Measurements from ENCODE around the gene EMILIN1.

Gene EMILIN1

DNA sequence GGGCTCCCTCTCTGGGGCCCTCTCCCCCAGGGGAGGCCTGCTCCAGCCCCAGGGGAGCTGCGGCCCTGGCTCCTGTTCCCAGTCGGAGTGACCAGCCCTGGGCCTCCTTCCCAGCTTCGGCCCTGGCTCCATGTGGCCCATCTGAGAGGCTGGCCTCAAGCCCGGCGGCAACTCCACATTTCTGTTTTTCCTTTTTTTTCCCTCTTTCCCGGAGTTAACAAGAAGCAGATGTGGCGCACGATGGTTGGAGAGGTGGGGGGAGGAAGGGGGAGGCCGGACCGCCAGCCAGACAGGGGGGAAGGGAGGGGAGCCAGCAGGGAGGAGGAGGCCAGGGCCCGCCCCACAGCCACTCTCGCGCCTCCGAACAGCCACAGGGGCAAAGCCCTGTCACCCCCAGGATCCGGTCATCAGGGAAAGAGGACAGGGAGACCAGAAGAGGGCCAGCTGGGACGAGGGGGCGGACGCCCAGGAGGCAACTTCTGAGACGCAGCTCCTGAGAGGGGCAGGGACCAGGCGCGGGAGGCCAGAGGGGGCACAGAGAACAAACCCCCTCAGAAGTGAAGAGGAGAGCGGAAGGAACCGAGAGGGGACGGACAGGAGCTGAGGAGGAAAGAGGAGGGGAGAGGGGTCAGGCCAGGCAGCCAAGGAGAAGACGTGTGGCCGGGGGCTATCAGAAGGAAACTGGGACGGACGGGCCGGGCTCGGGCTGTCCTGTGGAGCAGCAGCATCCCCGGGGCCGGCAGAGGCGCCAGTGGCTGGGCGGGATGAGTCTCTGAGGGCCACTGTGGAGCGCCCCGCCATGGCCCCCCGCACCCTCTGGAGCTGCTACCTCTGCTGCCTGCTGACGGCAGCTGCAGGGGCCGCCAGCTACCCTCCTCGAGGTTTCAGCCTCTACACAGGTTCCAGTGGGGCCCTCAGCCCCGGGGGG lies at the start of gene EMILIN1:
Gene EMILIN1 (plus strand): TSS at position 349 of the 928 bp plus-strand sequence. CDS start 451 bp downstream, at position 800.
- DNase-seq (ENCODE audit: low read depth in 2 of 2): no peak

DNA sequence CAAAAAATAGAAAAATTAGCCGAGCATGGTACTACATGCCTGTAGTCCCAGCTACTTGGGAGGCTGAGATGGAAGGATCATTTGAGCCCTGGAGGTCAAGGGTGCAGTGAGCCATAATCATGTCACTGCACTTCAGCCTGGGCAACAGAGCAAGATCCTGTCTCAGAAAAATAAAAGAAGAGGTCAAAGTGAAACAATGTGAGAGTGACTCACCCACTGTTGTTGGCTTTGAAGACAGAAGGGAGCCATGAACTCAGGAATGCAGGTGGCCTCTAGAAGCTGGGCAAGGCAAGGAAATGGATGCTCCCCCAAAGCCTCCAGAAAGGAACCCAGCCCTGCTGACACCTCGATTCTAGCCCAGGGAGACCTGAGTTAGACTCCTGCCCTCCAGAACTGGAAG lies 49.4 kb upstream of the EMILIN1 start:
- DNase-seq (ENCODE audit: low read depth in 2 of 2): no peak

DNA sequence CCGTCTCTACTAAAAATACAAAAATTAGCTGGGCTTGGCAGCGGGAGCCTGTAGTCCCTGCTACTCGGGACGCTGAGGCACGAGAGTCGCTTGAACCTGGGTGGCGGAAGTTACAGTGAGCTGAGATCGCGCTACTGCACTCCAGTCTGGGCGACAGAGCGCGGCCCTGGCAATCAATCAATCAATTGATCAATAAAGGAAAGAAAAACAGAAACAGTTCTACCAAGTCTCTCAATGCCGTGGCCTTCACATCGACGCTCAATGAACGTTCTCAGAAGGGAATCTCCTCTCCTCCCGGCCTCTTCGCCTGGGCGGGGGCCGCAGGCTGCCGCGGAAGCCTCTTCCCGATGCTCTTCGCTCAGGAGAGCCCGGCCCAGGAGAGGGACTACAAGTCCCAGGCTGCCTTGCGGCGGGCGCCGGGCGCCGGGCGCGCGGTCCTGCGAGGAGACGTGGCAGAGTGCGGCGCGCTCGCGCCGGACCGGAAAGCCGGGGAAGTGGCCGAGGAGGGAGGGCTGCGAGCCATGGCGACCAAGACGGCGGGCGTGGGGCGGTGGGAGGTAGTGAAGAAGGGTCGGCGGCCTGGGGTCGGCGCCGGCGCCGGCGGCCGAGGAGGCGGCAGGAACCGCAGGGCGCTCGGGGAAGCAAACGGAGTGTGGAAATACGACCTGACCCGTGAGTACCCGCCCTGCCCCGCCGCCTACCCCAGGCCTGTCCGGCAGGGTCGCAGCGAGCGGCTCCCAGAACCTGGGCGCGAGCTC lies 45.7 kb upstream of the EMILIN1 start, which contains the start of gene TMEM214:
Gene TMEM214 (plus strand): TSS at position 471 of the 758 bp plus-strand sequence. CDS start 51 bp downstream, at position 522.
- peak in 1 of 2 donors; percentile 66 for DNase-seq (ENCODE audit: low read depth in 2 of 2)

DNA sequence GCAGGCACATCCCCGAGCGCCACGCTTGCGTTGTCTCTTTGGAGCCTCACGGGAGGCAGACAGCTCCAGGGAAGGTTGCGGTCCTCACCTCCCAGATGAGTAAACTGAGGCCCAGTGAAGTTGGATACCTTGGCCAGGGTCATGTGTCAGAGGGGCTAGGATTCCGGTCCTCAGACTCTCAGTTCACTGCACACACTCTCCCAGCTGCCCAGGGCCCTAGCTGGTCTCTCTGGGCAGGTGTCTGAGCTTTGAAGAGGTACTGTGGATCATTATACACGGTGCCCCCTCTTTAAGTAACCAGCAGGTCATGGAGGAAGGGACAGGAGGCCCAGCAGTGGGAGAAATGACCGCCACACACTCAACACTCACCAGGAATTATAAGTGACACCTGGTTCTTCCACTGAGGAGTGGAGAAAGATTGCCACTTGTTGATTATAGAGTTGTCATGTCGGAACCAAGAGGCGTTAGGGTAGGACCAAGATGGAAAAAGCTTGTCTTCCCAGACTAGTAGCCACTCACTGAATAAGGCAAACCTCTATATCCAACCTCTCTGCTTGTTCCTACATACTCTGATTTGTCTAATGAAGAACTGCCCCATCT lies 45.1 kb upstream of the EMILIN1 start:
- no peak for DNase-seq (ENCODE audit: low read depth in 2 of 2)

DNA sequence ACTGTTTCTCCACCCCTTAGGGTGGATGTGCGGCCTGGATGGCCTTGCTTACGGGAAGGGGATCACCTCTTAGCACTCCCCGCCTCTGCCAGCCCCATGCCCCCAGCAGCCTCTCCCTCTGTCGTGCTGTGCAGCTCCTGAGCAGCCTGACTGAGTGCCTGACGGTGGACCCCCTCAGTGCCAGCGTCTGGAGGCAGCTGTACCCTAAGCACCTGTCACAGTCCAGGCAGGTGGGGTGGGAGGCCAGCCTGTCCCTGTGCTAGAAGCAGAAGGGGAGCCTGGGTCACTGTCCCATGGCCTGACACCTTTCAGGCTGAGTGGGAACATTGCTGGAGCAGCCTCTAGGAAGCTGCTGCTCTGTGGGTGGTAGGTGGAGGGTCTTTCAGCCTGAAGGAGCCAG lies 40.4 kb upstream of the EMILIN1 start:
- no peak for DNase-seq (ENCODE audit: low read depth in 2 of 2)

DNA sequence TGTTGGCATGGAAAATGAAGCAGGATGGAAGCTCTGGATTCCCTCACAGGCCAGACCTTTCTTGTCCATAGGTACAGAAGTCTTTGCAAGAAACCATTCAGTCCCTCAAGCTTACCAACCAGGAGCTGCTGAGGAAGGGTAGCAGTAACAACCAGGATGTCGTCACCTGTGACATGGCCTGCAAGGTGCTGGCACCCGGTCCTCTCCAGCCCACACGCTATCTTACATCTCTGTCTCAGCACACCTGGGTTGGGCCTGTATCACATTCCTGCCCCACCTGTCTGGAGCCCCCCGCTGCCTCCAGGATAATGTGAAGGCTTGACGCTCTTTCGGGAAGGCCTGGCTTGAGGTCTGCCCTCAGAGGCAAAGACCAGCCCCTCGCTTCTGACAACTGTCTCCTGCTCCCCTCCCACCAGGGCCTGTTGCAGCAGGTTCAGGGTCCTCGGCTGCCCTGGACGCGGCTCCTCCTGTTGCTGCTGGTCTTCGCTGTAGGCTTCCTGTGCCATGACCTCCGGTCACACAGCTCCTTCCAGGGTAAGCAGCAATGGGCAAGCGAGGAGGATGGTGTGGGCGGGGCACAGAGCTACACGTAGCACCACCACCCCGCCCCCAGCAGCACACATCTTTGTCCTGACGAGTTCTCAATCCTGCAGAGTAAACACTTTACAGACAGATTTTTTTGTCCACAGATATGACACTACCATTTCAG lies 39.6 kb upstream of the EMILIN1 start:
- DNase-seq (ENCODE audit: low read depth in 2 of 2): no peak

DNA sequence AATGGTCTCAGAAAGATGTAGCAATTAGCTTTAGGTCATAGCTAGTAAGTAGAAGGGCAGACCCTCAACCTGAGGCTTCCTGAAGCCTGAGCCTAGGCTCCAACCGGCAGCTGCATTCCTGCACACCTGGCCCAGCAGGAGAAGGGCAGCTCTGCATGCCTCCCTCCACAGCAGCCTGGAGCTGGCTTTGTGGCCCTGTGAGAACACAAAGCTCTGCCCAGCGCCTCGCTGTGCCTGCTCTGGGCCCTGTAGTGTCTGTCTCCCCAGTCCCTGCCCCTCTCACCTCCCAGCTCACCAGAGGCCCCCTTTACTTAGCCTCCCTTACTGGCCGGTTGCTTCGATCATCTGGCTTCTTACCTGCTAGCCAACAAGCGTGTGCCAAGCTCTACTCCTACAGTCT lies 39.0 kb upstream of the EMILIN1 start:
- DNase-seq (ENCODE audit: low read depth in 2 of 2): no peak

DNA sequence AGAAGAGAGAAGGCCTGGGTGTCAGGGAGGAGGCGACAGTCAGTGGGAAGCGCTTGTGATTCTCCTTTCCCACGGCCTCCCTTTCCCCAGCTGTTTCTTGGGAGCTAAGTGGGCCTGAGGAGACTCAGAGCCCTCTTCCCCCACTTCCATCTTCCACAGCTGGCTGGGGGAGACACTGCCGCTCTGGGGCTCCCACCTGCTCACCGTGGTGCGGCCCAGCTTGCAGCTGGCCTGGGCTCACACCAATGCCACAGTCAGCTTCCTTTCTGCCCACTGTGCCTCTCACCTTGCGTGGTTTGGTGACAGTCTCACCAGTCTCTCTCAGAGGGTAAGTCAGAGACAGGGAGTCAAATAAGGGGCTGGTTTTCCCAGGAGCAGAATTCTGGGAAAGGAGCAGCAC lies 38.5 kb upstream of the EMILIN1 start:
- no peak for DNase-seq (ENCODE audit: low read depth in 2 of 2)

DNA sequence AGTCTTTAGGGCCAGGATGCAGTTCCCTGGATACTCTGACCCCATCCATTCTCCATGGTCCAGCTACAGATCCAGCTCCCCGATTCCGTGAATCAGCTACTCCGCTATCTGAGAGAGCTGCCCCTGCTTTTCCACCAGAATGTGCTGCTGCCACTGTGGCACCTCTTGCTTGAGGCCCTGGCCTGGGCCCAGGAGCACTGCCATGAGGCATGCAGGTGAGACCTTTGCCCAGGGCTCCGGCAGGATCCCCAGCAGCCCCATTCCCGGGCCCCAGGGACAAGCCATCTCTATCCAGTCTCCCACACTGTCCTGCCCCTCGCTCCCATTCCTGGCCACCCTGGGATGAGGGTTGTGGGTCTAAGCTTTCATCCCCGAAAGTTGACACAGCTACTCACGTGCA lies 38.1 kb upstream of the EMILIN1 start:
- DNase-seq (ENCODE audit: low read depth in 2 of 2): no peak

DNA sequence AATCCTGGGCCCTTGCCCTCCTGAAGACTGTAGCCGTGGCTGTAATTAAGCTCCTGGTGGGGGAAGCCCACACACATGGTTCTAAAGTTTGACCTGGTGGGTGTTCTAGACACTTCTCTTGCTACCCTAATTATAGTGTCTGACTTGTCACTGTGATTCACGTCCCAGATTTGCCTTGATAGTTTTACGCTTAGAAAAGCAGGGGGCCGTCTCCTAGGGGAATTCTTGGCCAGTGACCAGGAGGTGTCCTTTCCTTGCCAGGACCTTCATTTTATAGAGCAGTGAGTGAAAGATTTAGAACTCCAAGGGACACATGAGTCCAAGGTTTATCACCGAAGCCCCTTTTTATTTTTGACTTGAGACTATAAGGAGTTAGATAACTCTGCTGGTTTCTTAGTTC lies 36.7 kb upstream of the EMILIN1 start:
- no peak for DNase-seq (ENCODE audit: low read depth in 2 of 2)

DNA sequence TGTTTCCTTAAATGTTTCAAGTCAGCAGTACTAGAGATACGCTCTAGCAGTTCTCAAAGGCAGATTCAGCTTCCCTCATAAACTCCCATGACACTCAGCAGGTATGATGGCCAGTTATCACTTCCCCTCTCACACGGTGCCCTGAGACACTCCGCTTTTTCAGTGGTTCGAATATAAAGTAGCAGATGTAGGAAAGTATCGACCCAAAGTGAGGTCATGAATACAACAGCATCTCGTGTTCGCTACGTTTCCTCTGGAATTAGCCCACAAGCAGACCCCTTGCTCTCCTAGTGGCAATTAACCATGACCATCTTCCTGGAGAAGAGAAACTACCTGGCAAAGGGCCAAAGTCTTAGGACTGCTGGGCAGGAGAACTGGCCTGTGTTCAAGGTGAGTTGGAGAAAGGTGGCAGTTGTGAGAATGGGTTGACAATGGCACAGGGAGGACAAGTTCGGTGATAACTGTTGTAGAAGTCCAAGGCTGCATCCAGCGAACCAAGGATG lies 36.2 kb upstream of the EMILIN1 start:
- no peak for DNase-seq (ENCODE audit: low read depth in 2 of 2)

DNA sequence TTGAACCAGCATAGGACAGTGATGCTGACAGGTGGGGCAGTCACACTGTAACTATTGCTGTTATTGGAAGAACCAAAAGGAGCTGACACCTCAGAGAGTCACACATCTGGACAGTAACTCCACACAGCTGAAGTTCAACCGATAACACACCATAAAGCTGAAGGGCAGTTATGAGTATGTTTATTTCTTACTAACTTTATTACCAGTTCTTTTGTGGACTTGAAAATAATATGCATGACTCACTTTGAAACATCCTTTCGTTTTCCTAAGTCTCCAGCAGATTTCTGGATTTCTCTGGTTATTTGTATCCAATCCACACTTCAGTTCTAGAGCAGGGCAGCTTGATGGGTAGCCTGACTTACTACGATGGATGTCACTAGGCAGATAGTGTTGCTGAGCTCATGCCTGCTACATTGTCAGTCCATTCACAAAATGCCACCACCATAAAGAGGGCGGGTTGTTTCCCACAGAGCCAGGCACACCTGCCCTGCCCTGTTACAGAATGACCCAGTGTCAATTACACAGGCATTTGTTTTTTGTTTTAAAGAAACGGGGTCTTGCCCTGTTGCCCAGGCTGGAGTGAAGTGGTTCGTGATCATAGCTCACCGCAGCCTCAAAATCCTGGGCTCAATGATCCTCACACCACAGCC lies 35.3 kb upstream of the EMILIN1 start:
- no peak for DNase-seq (ENCODE audit: low read depth in 2 of 2)

DNA sequence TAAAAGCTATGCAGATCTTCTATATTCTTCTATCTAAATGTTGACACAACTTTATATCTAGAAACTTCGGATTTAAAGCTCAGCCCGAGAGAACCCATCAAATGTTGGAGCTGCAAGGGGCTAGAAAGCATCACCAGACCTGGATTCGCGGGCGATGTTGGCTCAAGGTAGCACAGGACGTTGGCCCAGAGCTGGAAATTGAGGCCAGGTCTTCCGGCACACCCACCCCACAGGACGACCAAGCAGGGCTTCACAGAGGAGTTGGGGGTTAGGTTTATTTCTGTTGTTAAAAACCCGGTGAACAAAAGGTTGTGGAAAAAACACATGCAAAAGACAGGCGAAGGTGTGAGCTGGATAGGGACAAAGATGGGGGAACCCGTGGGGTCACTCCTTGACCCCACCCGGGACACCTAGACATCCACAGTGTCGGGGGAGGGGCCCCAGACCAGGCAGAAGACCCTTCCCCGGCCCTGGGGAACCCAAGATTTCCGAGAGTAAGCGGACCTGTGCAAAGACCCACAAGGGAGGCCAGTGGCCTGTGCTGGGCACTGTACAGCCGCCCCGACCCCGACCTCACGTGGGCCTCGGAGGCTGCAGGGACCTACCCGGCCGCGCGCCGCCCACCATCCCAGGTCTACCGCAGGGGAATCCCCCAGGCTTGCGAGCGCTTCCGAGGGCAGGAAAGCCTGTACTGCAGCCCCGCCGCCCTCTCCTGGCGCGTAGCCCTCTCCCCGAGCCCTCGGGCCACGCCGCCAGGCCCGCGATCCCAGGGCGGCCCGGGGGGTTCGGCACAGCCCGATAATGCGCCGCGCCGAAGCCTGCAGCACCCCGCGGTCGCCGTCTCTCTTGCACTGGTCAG lies 28.8 kb upstream of the EMILIN1 start:
- DNase-seq (ENCODE audit: low read depth in 2 of 2): peak in 1 of 2 donors; percentile 42

DNA sequence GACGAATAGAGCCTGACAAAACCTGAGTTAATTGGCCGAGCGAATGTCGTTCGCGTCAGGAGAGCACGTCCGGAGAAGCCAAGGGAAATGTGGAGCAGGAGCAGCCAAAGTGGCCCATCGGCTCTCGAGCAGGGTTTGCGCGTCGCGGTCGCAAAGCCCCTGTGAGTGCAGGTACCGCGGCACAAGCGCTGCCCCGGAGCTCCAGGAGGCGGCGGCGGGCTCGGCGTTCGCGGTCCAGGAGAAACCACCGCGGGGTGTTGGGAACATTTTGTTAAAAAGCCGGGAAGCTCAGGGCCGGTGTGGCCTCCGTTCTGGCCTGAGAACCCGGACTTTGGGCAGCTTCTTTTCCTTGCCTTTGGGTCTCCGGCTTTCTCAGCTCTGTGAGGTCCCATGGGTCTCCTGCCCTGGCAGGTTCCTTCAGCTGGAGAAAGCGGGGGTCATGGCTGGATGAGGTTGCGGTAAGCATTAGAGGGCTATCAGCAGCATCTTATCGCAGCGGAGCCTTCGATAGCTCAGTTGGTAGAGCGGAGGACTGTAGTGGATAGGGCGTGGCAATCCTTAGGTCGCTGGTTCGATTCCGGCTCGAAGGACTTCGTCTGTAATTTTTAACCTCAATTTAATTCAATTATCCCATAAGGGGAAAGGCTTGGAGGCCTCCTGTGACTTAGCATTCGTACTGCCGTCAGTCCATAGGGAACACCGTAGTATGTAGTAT lies 28.0 kb upstream of the EMILIN1 start:
- peak; percentile 84 to 88 for DNase-seq (ENCODE audit: low read depth in 2 of 2)

DNA sequence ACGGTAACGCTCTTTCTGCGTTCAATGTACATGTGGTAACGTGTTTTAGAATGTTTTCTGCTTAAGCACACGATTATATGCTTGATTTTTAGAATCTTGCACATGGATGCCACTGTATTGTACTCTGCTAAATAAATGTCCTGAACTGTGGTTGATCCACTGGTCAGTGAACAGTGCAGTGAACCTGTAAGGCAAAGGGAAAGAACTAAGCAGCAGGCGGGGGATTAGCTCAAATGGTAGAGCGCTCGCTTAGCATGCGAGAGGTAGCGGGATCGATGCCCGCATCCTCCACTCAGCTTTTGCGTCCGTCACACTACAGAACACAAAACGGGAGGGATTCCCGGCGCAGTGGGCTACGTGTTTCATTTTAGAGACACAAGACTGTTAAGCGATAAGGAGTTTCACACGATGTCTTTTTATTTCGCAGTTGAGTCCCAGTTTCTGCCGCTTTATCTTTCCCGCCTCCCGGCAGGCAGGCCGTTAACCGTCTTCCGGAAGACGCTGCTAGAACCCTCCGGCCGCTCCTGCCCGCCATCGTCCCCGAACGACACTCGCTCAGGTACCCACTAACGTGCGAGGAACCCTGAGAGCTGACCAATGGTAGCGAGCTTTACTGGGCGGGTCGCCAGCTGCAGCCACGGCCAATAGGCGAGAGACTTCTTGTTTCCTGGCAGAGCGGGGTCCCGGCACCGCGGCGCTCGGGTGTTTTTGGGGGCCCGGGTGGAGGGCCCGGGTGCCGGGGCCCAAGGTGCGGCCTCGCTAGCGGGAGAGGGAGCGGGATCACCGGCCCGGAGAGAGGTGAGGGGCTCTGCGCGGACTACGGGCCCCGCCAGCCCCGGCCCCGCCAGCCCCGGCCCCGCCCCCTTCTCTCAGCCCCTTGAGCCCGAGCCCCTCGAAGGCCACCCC lies 27.2 kb upstream of the EMILIN1 start, which contains the start of gene AGBL5:
Gene AGBL5 (plus strand): TSS at position 673 of the 906 bp plus-strand sequence. CDS start 1,291 bp downstream, outside the sequence.
- DNase-seq (ENCODE audit: low read depth in 2 of 2): peak; percentile 91

DNA sequence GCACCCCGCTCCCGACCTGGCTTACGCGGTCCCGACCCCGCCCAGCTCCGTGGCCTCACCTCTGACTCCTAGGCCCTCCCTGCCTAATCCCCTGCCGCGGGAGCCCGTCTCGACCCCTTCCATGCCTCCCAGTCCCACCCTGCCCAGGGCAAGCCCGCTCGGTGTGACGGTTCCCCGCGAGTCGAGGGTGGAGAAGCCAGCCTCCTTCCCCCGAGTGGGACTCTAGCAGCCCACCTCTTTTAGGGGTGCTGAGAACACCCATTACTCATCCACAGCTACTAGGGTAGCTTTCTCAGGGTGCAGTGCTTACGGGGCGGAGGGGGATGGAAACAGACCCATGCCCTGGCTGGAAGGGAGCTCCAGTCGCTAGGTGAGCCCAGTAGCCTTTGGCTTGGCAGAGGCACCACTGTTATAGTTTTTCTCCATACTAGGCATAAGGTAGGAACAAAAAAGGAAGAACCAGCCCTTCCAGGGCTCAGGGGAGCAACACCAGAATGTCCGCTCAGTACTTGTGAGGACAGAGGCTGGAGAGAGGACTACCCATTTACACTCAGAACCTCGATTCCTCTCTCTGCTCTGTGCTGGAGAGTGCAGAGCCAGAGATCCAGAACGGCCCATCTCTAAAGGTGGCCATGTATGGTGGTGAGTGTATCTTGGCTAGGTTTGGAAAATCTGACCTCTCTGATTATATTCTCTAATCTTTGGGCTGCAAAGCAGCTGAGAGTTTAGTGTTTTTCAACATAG lies 26.3 kb upstream of the EMILIN1 start:
- no peak for DNase-seq (ENCODE audit: low read depth in 2 of 2)

DNA sequence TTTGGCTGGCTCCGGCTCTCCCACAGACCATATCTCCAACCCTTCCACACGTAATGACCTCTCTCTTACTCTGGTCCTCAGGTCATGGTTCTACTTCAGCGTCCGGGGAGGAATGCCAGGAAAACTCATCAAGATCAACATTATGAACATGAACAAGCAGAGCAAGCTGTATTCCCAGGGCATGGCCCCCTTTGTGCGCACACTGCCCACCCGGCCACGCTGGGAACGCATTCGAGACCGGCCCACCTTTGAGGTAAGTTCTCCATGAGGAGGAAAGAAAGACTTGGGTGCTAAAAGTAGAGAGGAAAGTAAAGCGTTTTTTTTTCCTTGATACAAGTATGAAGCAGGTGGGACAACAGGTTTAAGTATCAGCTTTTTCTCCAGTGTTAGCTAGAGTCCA lies 25.1 kb upstream of the EMILIN1 start:
- DNase-seq (ENCODE audit: low read depth in 2 of 2): no peak

All from stimulated activated CD4-positive, alpha-beta T cell treated with anti-CD3 and anti-CD28 coated beads, Interleukin-1b, Interleukin-23, amount 100 ng/mL, for 1 hour (primary cell).